GM19238 (cell line): Measurements from ENCODE around the gene RRAS.
"Not testable (repeated sequence)": the region's sequence is repeated elsewhere in the genome, so short reads cannot be mapped to it uniquely, and the experiment has no call there.

Experiments
- DNase-seq: peaks from one replicate; pipeline ENCODE4 v3.0.0; 2011; ENCODE audit warnings: low spot score; ENCODE audit not compliant: insufficient read length

Gene RRAS

GRCh38 chr19:49655570-49656455 is 15.9 kb upstream of the RRAS start:
- no peak for DNase-seq

- DNase-seq: no peak
Measured at GRCh38 chr19:49654581-49654980, 14.6 kb upstream of the RRAS start.

GRCh38 chr19:49653466-49653806 is 13.5 kb upstream of the RRAS start:
- DNase-seq: no peak

- no peak for DNase-seq
Measured at GRCh38 chr19:49652551-49653465, 12.9 kb upstream of the RRAS start.

- no peak for DNase-seq
Measured at GRCh38 chr19:49651820-49652550, 12.0 kb upstream of the RRAS start.

- DNase-seq: no peak
Measured at GRCh38 chr19:49651029-49651819, 11.3 kb upstream of the RRAS start.

- DNase-seq: no peak
Measured at GRCh38 chr19:49646586-49646985, 6.6 kb upstream of the RRAS start.

- DNase-seq: no peak
Measured at GRCh38 chr19:49645995-49646394, 6.1 kb upstream of the RRAS start.

- DNase-seq: no peak
Measured at GRCh38 chr19:49645592-49645991, 5.6 kb upstream of the RRAS start.

GRCh38 chr19:49643466-49643865 is 3.5 kb upstream of the RRAS start:
- no peak for DNase-seq

GRCh38 chr19:49642492-49643035 is 2.6 kb upstream of the RRAS start:
- DNase-seq: no peak

- peak; percentile 97 for DNase-seq
Measured at GRCh38 chr19:49641688-49642491, 1.9 kb upstream of the RRAS start, which contains the start of gene SCAF1. SCAF1 (plus strand) TSS chr19:49642209; CDS start chr19:49645027, 2,818 bp downstream.

- no peak for DNase-seq
Measured at GRCh38 chr19:49639401-49640112, 386 bp downstream of the RRAS start.

GRCh38 chr19:49637821-49638738 is 1.9 kb downstream of the RRAS start:
- DNase-seq: no peak

- DNase-seq: no peak
Measured at GRCh38 chr19:49636233-49636932, 3.6 kb downstream of the RRAS start.

GRCh38 chr19:49635530-49636232 is 4.3 kb downstream of the RRAS start:
- DNase-seq: no peak

GRCh38 chr19:49633273-49633672 is 6.7 kb downstream of the RRAS start:
- not testable (repeated sequence) for DNase-seq
